Tibial artery (tissue), 4 donors: Measurements from ENCODE around the gene SNX17.
"Not testable (repeated sequence)": the region's sequence is repeated elsewhere in the genome, so short reads cannot be mapped to it uniquely, and the experiment has no call there.

Source experiments
- DNase-seq, 2 donors: peaks; one replicate each; pipeline ENCODE4 v3.0.0-alpha.2; 2019
- H3K27ac ChIP-seq, 2 donors: fragments of 200-600 bp; sonication (generic) in 1 of 2; 1 replicate in 1 of 2; 2 replicates in 1 of 2; pipeline ENCODE4 v1.5.1; 2018 to 2019; ENCODE audit warnings: mild to moderate bottlenecking in 1 of 2
- H3K27me3 ChIP-seq, 2 donors: fragments of 200-600 bp; sonication (generic) in 1 of 2; one replicate each; pipeline versions ENCODE4 v1.5.1 to v1.6.0; 2016 to 2019
- H3K36me3 ChIP-seq, 3 donors: fragments of 200-600 bp; sonication (generic) in 2 of 3; one replicate each; pipeline ENCODE4 v1.5.1; 2016 to 2019; ENCODE audit warnings: mild to moderate bottlenecking in 2 of 3
- H3K4me1 ChIP-seq, 4 donors: fragments of 200-600 bp; sonication (generic) in 2 of 4; 1 replicate in 3 of 4; 2 replicates in 1 of 4; pipeline ENCODE4 v1.5.1; 2016 to 2019
- H3K4me3 ChIP-seq, 2 donors: fragments of 200-600 bp; sonication (generic) in 1 of 2; 1 replicate in 1 of 2; 2 replicates in 1 of 2; pipeline ENCODE4 v1.5.1; 2018 to 2019; ENCODE audit warnings: mild to moderate bottlenecking in 2 of 2
- H3K9me3 ChIP-seq, 3 donors: fragments of 200-600 bp; sonication (generic) in 1 of 3; one replicate each; pipeline ENCODE4 v1.5.1; 2016 to 2019
- intact Hi-C: fragments of 100-400 bp; cut with DNase I; formaldehyde crosslinking; loops from one replicate; pipeline ENCODE4 v1.15.0; 2023; ENCODE audit warnings: low total_unique reads
- TF ChIP-seq, protein P1 (sequence below), 2 experiments: fragments of 200-600 bp in 1 of 2; fragments of 450-650 bp in 1 of 2; IDR thresholded peaks; one replicate each; pipeline ENCODE4 v1.5.1; 2017 to 2019; ENCODE audit warnings: antibody characterized with exemption in 2 of 2, mild to moderate bottlenecking in 1 of 2, moderate library complexity in 1 of 2

Gene SNX17

DNA sequence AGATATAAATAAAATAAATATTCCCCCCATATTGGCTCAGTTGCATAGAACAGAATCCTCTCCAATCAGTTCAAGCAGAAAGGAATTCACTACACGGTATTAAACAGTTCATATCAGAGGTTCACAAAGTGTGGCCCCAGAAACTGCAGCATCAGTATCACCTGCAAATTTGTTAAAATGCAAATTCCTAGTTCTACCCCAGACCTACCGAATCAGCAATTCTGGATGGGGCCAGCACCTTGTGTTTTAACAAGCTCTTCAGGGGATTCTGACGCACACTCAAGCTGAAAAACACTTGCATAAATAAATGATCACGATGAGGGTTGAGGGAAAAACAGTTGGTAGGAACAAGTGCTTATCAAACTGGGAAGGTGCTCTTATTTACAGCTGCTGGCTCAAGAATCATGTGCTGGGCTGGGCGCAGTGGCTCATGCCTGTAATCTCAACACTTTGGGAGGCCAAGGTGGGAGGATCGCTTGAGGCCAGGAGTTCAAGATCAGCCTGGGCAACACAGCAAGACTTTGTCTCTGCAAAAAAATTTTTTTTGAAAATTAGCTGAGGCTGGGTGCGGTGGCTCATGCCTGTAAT, 20.2 kb upstream of the SNX17 start:
- no peak for DNase-seq
- Histone ChIP-seq H3K4me1 (peaks cover 0 to 14% (median 6%) of the 10 kb centered on the region in 4 donors), H3K4me3 (no peak overlapping the region), H3K27me3 (no peaks in the 10 kb centered on the region), H3K9me3 (no peaks in the 10 kb centered on the region), H3K27ac (no peak overlapping the region), H3K36me3 (peaks cover 0 to 10% (median 8%) of the 10 kb centered on the region in 3 donors)
- intact Hi-C loops = no loop called here
- TF ChIP-seq, protein P1, sequence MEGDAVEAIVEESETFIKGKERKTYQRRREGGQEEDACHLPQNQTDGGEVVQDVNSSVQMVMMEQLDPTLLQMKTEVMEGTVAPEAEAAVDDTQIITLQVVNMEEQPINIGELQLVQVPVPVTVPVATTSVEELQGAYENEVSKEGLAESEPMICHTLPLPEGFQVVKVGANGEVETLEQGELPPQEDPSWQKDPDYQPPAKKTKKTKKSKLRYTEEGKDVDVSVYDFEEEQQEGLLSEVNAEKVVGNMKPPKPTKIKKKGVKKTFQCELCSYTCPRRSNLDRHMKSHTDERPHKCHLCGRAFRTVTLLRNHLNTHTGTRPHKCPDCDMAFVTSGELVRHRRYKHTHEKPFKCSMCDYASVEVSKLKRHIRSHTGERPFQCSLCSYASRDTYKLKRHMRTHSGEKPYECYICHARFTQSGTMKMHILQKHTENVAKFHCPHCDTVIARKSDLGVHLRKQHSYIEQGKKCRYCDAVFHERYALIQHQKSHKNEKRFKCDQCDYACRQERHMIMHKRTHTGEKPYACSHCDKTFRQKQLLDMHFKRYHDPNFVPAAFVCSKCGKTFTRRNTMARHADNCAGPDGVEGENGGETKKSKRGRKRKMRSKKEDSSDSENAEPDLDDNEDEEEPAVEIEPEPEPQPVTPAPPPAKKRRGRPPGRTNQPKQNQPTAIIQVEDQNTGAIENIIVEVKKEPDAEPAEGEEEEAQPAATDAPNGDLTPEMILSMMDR (IDR thresholded peaks at IDR 0.05) = no peak

DNA sequence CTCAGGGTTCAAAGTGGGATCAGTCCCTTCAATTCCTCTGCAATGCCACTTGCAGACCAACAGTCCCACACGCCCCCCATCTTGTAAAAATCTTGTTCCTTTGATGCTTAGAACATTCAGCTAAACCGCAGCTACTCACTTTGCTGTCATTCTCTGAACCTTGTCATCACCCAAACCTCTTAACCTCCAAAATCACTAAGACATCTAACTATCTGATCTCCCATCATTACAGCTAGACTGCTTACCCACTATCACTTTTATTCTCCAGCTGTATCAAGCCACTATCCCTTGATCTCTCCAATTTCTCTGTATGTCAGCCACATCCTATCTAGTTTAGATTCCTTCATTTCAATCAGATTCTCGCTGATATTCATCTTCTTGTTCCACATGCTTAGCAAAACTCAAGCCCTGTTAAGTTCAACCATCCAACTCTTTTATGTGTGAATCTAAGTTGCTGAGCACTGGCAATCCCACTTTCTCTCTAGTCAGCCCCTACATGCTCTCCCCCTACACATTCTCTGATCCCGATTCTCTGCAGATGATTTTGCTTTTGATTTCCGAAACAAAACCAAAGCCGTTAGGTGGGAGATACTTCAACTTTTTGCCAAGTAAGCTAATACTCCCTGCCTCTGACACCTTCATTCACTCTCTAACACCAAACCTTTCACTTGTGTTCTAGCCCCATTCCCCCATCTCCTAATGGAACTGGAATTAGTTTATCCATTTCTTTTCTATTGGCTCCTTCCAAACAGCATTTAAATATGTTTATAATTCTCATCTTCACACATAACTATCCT, 18.4 kb upstream of the SNX17 start:
- H3K27me3 ChIP-seq = no peaks in the 10 kb centered on the region

DNA sequence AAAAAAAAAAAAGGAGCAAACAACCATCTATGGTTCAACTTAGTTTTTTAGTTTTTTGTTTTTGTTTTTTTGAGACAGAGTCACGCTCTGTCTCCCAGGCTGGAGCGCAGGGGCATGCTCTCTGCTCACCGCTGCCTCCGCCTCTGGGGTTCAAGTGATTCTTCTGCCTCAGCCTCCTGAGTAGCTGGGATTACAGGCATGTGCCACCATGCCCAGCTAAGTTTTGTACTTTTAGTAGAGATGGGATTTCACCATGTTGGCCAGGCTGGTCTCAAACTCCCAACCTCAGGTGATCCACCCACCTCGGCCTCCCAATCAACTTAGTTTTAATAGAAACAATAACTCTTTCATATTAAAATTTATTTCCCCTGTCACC, 17.0 kb upstream of the SNX17 start:
- H3K27ac ChIP-seq, H3K36me3 ChIP-seq, H3K9me3 ChIP-seq, intact Hi-C loops, H3K27me3 ChIP-seq, DNase-seq, H3K4me3 ChIP-seq: not testable (repeated sequence)
- peaks cover 0 to 34% (median 25%) of the 10 kb centered on the region in 4 donors for H3K4me1 ChIP-seq

More for the DNA sequence above, 18.4 kb upstream of the SNX17 start:
- peaks cover 0 to 9% (median 8%) of the 10 kb centered on the region in 3 donors for H3K36me3 ChIP-seq
- peaks cover 0 to 23% (median 15%) of the 10 kb centered on the region in 4 donors for H3K4me1 ChIP-seq
- H3K4me3 ChIP-seq = no peak overlapping the region
- TF ChIP-seq, protein P1 (IDR thresholded peaks at IDR 0.05) = no peak
- H3K9me3 ChIP-seq = no peaks in the 10 kb centered on the region
- intact Hi-C loops = no loop called here
- no peak overlapping the region for H3K27ac ChIP-seq
- DNase-seq = no peak

DNA sequence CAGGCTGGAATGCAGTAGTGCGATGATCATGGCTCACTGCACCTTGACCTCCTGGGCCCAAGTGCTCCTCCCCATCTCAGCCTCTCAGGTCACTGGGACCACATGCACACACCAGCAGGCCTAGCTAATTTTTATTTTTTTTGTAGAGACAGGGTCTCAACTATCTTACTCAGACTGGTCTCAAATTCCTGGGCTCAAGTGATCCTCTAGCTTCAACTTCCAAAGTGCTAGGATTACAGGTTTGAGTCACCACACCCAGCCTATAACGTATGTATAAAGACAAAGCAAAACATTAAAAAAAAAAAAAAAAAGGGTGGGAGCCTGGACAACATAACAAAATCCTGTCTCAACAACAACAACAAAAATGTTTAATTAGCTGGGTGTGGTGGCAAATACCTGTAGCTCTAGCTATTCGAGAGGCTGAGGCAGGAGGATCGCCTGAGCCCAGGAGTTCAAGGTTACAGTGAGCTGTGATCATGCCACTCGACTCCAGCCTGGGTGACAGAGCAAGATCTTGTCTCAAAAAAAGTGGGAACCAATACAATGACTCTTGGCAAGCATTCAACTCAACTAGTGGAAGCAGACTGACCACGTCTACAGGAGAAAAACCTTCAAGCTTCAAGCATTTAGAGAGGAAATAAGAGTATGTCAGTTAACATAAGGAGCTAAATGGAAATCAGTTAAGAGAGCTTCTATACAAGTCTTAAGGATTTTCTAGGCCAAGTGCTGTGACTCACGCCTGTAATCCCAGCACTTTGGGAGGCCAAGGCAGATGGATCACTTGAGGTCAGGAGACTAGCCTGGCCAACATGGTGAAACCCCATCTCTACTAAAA, 16.4 kb upstream of the SNX17 start:
- Histone ChIP-seq H3K4me3 (no peak overlapping the region), H3K4me1 (peaks cover 0 to 37% (median 26%) of the 10 kb centered on the region in 4 donors), H3K27ac (no peak overlapping the region), H3K36me3 (peaks cover 0 to 6% (median 4%) of the 10 kb centered on the region in 3 donors), H3K27me3 (no peaks in the 10 kb centered on the region), H3K9me3 (no peaks in the 10 kb centered on the region)
- intact Hi-C loops = no loop called here
- TF ChIP-seq, protein P1 (IDR thresholded peaks at IDR 0.05) = no peak
- DNase-seq = no peak

DNA sequence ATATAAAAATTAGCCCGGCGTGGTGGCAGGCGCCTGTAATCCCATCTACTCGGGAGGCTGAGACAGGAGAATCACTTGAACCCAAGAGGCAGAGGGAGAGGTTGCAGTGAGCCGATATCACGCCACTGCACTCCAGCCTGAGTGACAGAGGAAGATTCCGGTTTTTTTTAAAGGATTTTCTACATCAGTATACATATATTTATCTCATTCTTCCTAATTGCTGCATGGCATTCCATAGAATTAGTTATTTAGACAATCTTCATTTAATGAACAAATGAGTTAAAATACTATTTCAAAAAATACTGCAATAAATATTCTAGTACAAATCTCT, 15.9 kb upstream of the SNX17 start:
- Histone ChIP-seq H3K4me1 (peaks cover 0 to 37% (median 26%) of the 10 kb centered on the region in 4 donors), H3K27ac (no peak overlapping the region), H3K27me3 (no peaks in the 10 kb centered on the region), H3K4me3 (no peak overlapping the region), H3K36me3 (peaks cover 0 to 6% (median 4%) of the 10 kb centered on the region in 3 donors), H3K9me3 (no peaks in the 10 kb centered on the region)
- intact Hi-C loops = no loop called here
- TF ChIP-seq, protein P1 (IDR thresholded peaks at IDR 0.05) = no peak
- no peak for DNase-seq

DNA sequence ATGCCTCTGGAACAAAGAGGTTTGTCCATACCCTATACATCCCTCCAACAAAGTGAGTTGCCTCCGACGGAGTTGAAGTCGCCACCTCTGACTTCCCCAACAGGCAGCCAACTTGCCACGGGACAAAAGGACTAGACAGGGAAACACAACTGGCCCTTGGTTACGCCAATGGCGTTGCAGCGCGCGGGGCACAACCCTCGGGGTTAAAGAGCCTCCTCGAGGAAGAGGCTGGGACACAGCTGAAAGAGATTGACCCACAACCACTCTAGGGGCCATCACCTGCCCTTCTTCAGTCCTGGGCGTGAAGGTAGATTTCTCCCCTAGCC, 14.4 kb upstream of the SNX17 start:
- Histone ChIP-seq H3K4me3 (peak overlapping the region; percentile 73 to 96), H3K9me3 (no peaks in the 10 kb centered on the region), H3K27me3 (no peaks in the 10 kb centered on the region), H3K27ac (peak overlapping the region; percentile 86 to 91), H3K4me1 (peaks cover 0 to 37% (median 26%) of the 10 kb centered on the region in 4 donors), H3K36me3 (no peaks in the 10 kb centered on the region)
- intact Hi-C loops = no loop called here
- DNase-seq = peak; percentile 53 to 74
- TF ChIP-seq, protein P1 (IDR thresholded peaks at IDR 0.05) = no peak
